ENCODE data around the gene SHBG.
"Not testable (repeated sequence)": the region's sequence is repeated elsewhere in the genome, so short reads cannot be mapped to it uniquely, and the experiment has no call there.

SHBG gene

GRCh38 chr17:7591596-7591995, 38.3 kb upstream of the SHBG start:
- no peak for ATAC-seq
- no peak for TF ChIP-seq ZNF565 (CRISPR knock-in tag; conservative IDR thresholded peaks at IDR 0.05; ENCODE audit: low read depth)
- TF ChIP-seq ISL1 (CRISPR knock-in tag; IDR thresholded peaks at IDR 0.05) = no peak
- TF ChIP-seq ZFP3 (CRISPR knock-in tag; IDR thresholded peaks at IDR 0.05) = no peak
- no peak for TF ChIP-seq ZNF8 (CRISPR knock-in tag; IDR thresholded peaks at IDR 0.05)
- TF ChIP-seq CSRNP3 (CRISPR knock-in tag; IDR thresholded peaks at IDR 0.05) = no peak
- no peak for TF ChIP-seq POU6F1 (CRISPR knock-in tag; IDR thresholded peaks at IDR 0.05; ENCODE audit: borderline replicate concordance, low read depth)
- no peak for TF ChIP-seq CSDC2 (CRISPR knock-in tag; IDR thresholded peaks at IDR 0.05)

- TF ChIP-seq ESRRG (CRISPR knock-in tag; IDR thresholded peaks at IDR 0.05) = no peak
- TF ChIP-seq PPARA (CRISPR knock-in tag; IDR thresholded peaks at IDR 0.05; ENCODE audit: borderline replicate concordance) = no peak
- TF ChIP-seq ZFP30 (CRISPR knock-in tag; IDR thresholded peaks at IDR 0.05) = no peak
- no peak for TF ChIP-seq RARB (CRISPR knock-in tag; IDR thresholded peaks at IDR 0.05)
- no peak for TF ChIP-seq TOX (CRISPR knock-in tag; IDR thresholded peaks at IDR 0.05; ENCODE audit: borderline replicate concordance)
- no peak for TF ChIP-seq ISL1 (CRISPR knock-in tag; IDR thresholded peaks at IDR 0.05)
- TF ChIP-seq BACH2 (CRISPR knock-in tag; IDR thresholded peaks at IDR 0.05; ENCODE audit: borderline replicate concordance) = no peak
- no peak for TF ChIP-seq ARNTL (CRISPR knock-in tag; IDR thresholded peaks at IDR 0.05; ENCODE audit: borderline replicate concordance, low read depth)
- TF ChIP-seq ZC3H10 (CRISPR knock-in tag; IDR thresholded peaks at IDR 0.05) = no peak
- no peak for TF ChIP-seq POU6F1 (CRISPR knock-in tag; IDR thresholded peaks at IDR 0.05; ENCODE audit: borderline replicate concordance, low read depth)
- no peak for TF ChIP-seq TSHZ2 (CRISPR knock-in tag; IDR thresholded peaks at IDR 0.05)
- no peak for TF ChIP-seq CSDC2 (CRISPR knock-in tag; IDR thresholded peaks at IDR 0.05)
- no peak for TF ChIP-seq CREB5 (CRISPR knock-in tag; IDR thresholded peaks at IDR 0.05; ENCODE audit: low read depth)
- TF ChIP-seq ZNF565 (CRISPR knock-in tag; conservative IDR thresholded peaks at IDR 0.05; ENCODE audit: low read depth) = no peak
- no peak for TF ChIP-seq SNAI2 (CRISPR knock-in tag; IDR thresholded peaks at IDR 0.05)
- no peak for TF ChIP-seq GLIS3 (CRISPR knock-in tag; IDR thresholded peaks at IDR 0.05)
- ATAC-seq = no peak
Measured at GRCh38 chr17:7592422-7593021, 37.4 kb upstream of the SHBG start.

GRCh38 chr17:7593296-7593695, 36.6 kb upstream of the SHBG start:
- TF ChIP-seq ZNF8 (CRISPR knock-in tag; IDR thresholded peaks at IDR 0.05) (no peak), ARNTL (CRISPR knock-in tag; IDR thresholded peaks at IDR 0.05; ENCODE audit: borderline replicate concordance, low read depth) (no peak)
- no peak for ATAC-seq

- not testable (repeated sequence) for ATAC-seq
Measured at GRCh38 chr17:7597561-7597960, 32.4 kb upstream of the SHBG start.

Data from SK-N-SH treated with all-trans-retinoic acid at 6 μM for 48 hours (cell line).